SU-DHL-6 (cell line): ENCODE data around the gene SHROOM2.

Source experiments
- H2AFZ ChIP-seq: fragments of 200-600 bp; sonication (generic); 2 replicates; pipeline ENCODE4 v1.6.1; 2014; ENCODE audit warnings: low read depth, mild to moderate bottlenecking, moderate library complexity, mixed read lengths, antibody characterized with exemption, low read length; ENCODE audit not compliant: severe bottlenecking
- H3F3A ChIP-seq: fragments of 200-600 bp; shearing (Covaris generic); 2 replicates; pipeline ENCODE4 v1.6.0; 2016; ENCODE audit warnings: antibody characterized with exemption, mild to moderate bottlenecking; ENCODE audit not compliant: insufficient read depth
- H3K27ac ChIP-seq: fragments of 200-600 bp; sonication (generic); 2 replicates; pipeline ENCODE4 v1.5.1; 2016; ENCODE audit warnings: low read depth, mild to moderate bottlenecking, low read length, moderate library complexity, mixed read lengths
- H3K27me3 ChIP-seq: fragments of 200-600 bp; sonication (generic), shearing (Covaris generic); 2 replicates; pipeline ENCODE4 v1.6.0; 2014; ENCODE audit warnings: mild to moderate bottlenecking, low read length
- H3K36me3 ChIP-seq: fragments of 200-600 bp; sonication (generic); 2 replicates; pipeline ENCODE4 v1.6.1; 2014; ENCODE audit warnings: mild to moderate bottlenecking, low read length, mixed read lengths
- H3K4me2 ChIP-seq: fragments of 300-600, 200-600 bp; shearing (Covaris generic), sonication (generic); 2 replicates; pipeline ENCODE4 v1.6.0; 2014; ENCODE audit warnings: low read length, low read depth, mild to moderate bottlenecking; ENCODE audit not compliant: poor library complexity, severe bottlenecking
- H3K4me3 ChIP-seq: fragments of 200-600 bp; sonication (generic); 2 replicates; pipeline ENCODE4 v1.5.1; 2014; ENCODE audit warnings: antibody characterized with exemption, low read length, mild to moderate bottlenecking, mixed read lengths; ENCODE audit not compliant: insufficient read depth, poor library complexity, severe bottlenecking
- H3K79me2 ChIP-seq: fragments of 200-600 bp; sonication (generic); 2 replicates; pipeline ENCODE4 v1.6.1; 2014; ENCODE audit warnings: mild to moderate bottlenecking, low read length, moderate library complexity; ENCODE audit not compliant: insufficient read depth
- H3K9ac ChIP-seq: fragments of 200-600 bp; sonication (generic); 2 replicates; pipeline ENCODE4 v1.7.0; 2014; ENCODE audit warnings: mild to moderate bottlenecking, low read length
- H3K9me2 ChIP-seq: fragments of 200-600 bp; sonication (generic); replicated peaks from 2 replicates; pipeline ENCODE4 v1.6.1; 2014; ENCODE audit warnings: low read length; ENCODE audit not compliant: insufficient read depth
- H3K9me3 ChIP-seq: fragments of 200-600 bp; sonication (generic); 2 replicates; pipeline ENCODE4 v1.6.1; 2014; ENCODE audit warnings: low read length, mixed read lengths; ENCODE audit not compliant: insufficient read depth
- H4K20me1 ChIP-seq: fragments of 200-600 bp; sonication (generic); 2 replicates; pipeline ENCODE4 v1.6.1; 2014; ENCODE audit warnings: low read depth, mild to moderate bottlenecking, antibody characterized with exemption, low read length, moderate library complexity, mixed read lengths
- EZH2phosphoT487 ChIP-seq: fragments of 200-600 bp; sonication (generic), shearing (Covaris generic); conservative IDR thresholded peaks from 2 replicates; pipeline ENCODE4 v1.6.1; 2018; ENCODE audit warnings: mild to moderate bottlenecking, antibody characterized with exemption, low read length, moderate library complexity, mixed read lengths
- TF ChIP-seq, protein P1 (sequence below): fragments of 200-600 bp; sonication (generic); IDR thresholded peaks from one replicate; pipeline ENCODE4 v1.5.1; 2017; ENCODE audit warnings: antibody characterized with exemption, mild to moderate bottlenecking, low read length, moderate library complexity; ENCODE audit not compliant: insufficient read depth, poor library complexity, severe bottlenecking

Gene SHROOM2

DNA sequence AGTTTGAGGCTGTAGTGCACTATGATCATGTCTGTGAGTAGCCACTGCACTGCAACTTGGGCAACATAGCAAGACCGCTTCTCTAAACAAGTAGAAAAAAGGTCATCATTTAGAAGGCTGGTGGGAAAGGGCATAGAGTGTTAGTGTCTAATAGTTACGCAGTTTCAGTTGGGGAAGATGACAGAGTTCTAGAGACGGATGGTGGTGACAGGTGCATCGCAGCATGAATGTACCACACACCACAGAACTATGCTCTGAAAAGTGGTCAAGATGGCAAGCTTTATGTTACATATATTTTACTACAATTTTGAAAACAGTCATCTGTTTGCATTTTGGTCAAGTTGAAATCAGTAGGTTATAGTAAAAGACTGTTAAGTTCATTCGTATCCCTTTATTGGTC is 157.2 kb downstream of the SHROOM2 start:
- peak overlapping the region; percentile 93 for H3K27ac ChIP-seq
- no peaks in the 10 kb centered on the region for H3K27me3 ChIP-seq
- H3K9ac ChIP-seq, result 0 out of 2 replicates have a peak overlapping the region, but pooled peaks have one; percentile 41
- H3K36me3 ChIP-seq, result no peaks in the 10 kb centered on the region
- no peak overlapping the region for H3K4me3 ChIP-seq
- no peaks in the 10 kb centered on the region for H4K20me1 ChIP-seq
- peak overlapping the region; percentile 37 for H3K4me2 ChIP-seq
- no peaks in the 10 kb centered on the region for H3K79me2 ChIP-seq
- H2AFZ ChIP-seq, result no peak overlapping the region
- H3K9me2 ChIP-seq, result no peaks in the 10 kb centered on the region
- no peak for TF ChIP-seq EZH2phosphoT487
- TF ChIP-seq, protein P1, sequence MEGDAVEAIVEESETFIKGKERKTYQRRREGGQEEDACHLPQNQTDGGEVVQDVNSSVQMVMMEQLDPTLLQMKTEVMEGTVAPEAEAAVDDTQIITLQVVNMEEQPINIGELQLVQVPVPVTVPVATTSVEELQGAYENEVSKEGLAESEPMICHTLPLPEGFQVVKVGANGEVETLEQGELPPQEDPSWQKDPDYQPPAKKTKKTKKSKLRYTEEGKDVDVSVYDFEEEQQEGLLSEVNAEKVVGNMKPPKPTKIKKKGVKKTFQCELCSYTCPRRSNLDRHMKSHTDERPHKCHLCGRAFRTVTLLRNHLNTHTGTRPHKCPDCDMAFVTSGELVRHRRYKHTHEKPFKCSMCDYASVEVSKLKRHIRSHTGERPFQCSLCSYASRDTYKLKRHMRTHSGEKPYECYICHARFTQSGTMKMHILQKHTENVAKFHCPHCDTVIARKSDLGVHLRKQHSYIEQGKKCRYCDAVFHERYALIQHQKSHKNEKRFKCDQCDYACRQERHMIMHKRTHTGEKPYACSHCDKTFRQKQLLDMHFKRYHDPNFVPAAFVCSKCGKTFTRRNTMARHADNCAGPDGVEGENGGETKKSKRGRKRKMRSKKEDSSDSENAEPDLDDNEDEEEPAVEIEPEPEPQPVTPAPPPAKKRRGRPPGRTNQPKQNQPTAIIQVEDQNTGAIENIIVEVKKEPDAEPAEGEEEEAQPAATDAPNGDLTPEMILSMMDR, result no peak
- H3F3A ChIP-seq, result peaks cover 20% of the 10 kb centered on the region; the same call in 1 of the 2 replicates
- H3K9me3 ChIP-seq, result no peaks in the 10 kb centered on the region

DNA sequence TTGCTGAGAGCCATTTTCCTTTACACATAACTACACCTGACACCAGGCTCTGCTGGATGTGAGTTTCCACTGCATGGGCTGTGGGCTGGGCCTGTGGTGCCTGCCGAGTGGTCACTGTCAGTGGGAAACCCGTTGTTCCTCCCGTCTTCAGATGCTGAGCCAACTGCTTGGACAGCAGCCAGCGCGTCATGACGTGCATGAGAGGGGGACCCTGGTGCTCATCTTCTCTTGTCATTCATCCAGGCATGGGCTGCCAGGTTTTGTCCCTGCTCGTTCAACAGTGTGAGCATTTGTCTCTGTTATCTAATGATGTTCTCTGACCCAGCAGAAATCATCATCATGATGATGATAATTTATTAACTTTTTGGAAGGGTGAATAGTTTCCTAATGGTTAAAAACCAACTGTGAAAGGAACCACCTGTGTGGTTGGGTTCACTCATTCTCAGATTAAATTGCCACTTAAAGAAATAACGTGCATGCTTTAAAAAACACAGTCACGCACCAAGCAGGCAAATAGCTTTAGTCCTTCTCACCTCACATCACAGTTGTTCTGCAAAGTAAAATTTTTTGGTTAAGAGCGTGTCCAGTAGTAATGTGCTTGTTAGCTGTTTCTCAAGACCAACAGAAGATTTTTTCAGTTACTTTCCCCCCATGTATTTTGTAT is 161.0 kb downstream of the SHROOM2 start:
- Histone ChIP-seq H3K9ac (peak overlapping the region; percentile 33), H3K9me2 (no peaks in the 10 kb centered on the region), H3K79me2 (no peaks in the 10 kb centered on the region), H3K36me3 (no peaks in the 10 kb centered on the region), H3K9me3 (peaks cover 2% of the 10 kb centered on the region; the same call in 1 of the 2 replicates), H3K27me3 (no peaks in the 10 kb centered on the region), H4K20me1 (no peaks in the 10 kb centered on the region), H2AFZ (peak overlapping the region; percentile 59), H3F3A (peaks cover 17% of the 10 kb centered on the region; the same call in 1 of the 2 replicates), H3K4me2 (peak overlapping the region; percentile 38), H3K4me3 (no peak overlapping the region), H3K27ac (peak overlapping the region; percentile 88)
- TF ChIP-seq, protein P1, result no peak
- TF ChIP-seq EZH2phosphoT487, result no peak

DNA sequence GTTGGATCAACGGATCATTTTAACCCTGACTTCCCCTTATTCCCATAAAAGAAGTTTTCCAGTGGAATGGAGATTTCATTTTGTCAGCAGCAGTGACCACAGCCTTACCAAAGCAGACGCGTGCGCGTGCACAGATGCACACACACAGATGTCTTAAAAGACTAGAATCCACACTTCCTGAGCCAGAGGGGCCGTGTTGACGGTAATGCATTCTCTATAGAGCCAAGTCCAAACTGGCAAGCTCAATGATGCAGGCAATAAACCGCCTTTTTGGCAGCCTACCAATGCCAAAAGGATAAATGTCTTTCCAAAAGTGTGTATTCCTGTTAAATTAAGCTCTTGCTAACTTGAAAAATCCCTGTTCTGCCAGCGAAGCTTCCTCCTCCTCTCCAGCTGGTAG is 162.2 kb downstream of the SHROOM2 start:
- no peaks in the 10 kb centered on the region for H3K27me3 ChIP-seq
- no peaks in the 10 kb centered on the region for H3K9me2 ChIP-seq
- H4K20me1 ChIP-seq, result no peaks in the 10 kb centered on the region
- H3K9ac ChIP-seq, result no peak overlapping the region
- peak overlapping the region; percentile 88 for H3K27ac ChIP-seq
- no peaks in the 10 kb centered on the region for H3K79me2 ChIP-seq
- no peak overlapping the region for H2AFZ ChIP-seq
- H3K9me3 ChIP-seq, result peaks cover 11% of the 10 kb centered on the region; the same call in 1 of the 2 replicates
- TF ChIP-seq, protein P1, result no peak
- no peak for TF ChIP-seq EZH2phosphoT487
- no peaks in the 10 kb centered on the region for H3K36me3 ChIP-seq
- no peak overlapping the region for H3K4me3 ChIP-seq
- peaks cover 17% of the 10 kb centered on the region; the same call in 1 of the 2 replicates for H3F3A ChIP-seq
- H3K4me2 ChIP-seq, result no peak overlapping the region
